HEK293 (cell line): Measurements from ENCODE around the gene ZMPSTE24.
A peak's percentile ranks its signal among the peaks of the same experiment; 100 is the strongest.

Source experiments
- CTCF ChIA-PET: fragments of 350-600 bp; formaldehyde crosslinking; extraction: SDS; loops from one replicate; lab custom pipeline; 2021; ENCODE audit warnings: antibody characterized with exemption; lab: Yijun Ruan, JAX
- POLR2A ChIA-PET: fragments of 300-600 bp; formaldehyde crosslinking; extraction: SDS; loops from one replicate; lab custom pipeline; 2020; ENCODE audit warnings: antibody characterized with exemption, inconsistent platforms; lab: Yijun Ruan, JAX
- H3K27ac ChIP-seq: fragments of 200-500 bp; sonication (Bioruptor generic); 2 replicates; pipeline ENCODE4 v1.5.1; 2014; ENCODE audit warnings: low read depth, low read length, control low read depth, inconsistent platforms; ENCODE audit errors: extremely low read depth
- H3K36me3 ChIP-seq, 2 experiments: fragments of 200-500 bp in 1 of 2; sonication (Bioruptor generic) in 1 of 2; 1 replicate in 1 of 2; 2 replicates in 1 of 2; pipeline ENCODE4 v1.5.1; 2014 to 2017; ENCODE audit warnings: inconsistent platforms in 2 of 2, low read length in 2 of 2; ENCODE audit not compliant: control insufficient read depth in 2 of 2, insufficient read depth in 1 of 2
- H3K4me1 ChIP-seq: fragments of 200-500 bp; sonication (Bioruptor generic); 2 replicates; pipeline ENCODE4 v1.5.1; 2014; ENCODE audit warnings: mild to moderate bottlenecking, low read length, inconsistent platforms; ENCODE audit not compliant: control insufficient read depth, insufficient read depth
- H3K4me3 ChIP-seq: 2 replicates; pipeline ENCODE4 v1.5.1; 2011; ENCODE audit warnings: low read depth, mild to moderate bottlenecking, control low read depth, low read length, moderate library complexity
- H3K9me3 ChIP-seq: fragments of 200-500 bp; sonication (Bioruptor generic); 2 replicates; pipeline ENCODE4 v1.5.1; 2014; ENCODE audit warnings: low read depth, low read length, inconsistent platforms; ENCODE audit not compliant: control insufficient read depth, insufficient read depth
- EGR2 ChIP-seq: fragments of 450-650 bp; formaldehyde crosslinking; IDR thresholded peaks from 2 replicates; pipeline ENCODE4 v1.5.1; 2016; ENCODE audit warnings: low read depth, missing biosample characterization, missing genetic modification characterization
- GFI1B ChIP-seq: fragments of 450-650 bp; formaldehyde crosslinking; IDR thresholded peaks from 2 replicates; pipeline ENCODE4 v1.5.1; 2016; ENCODE audit warnings: missing biosample characterization, missing genetic modification characterization
- KLF16 ChIP-seq: fragments of 450-650 bp; formaldehyde crosslinking; IDR thresholded peaks from 2 replicates; pipeline ENCODE4 v1.5.1; 2017; ENCODE audit warnings: missing biosample characterization, missing genetic modification characterization
- KLF8 ChIP-seq: fragments of 450-650 bp; formaldehyde crosslinking; IDR thresholded peaks from 2 replicates; pipeline ENCODE4 v1.5.1; 2016; ENCODE audit warnings: missing biosample characterization, missing genetic modification characterization
- PRDM10 ChIP-seq: fragments of 450-650 bp; formaldehyde crosslinking; IDR thresholded peaks from 2 replicates; pipeline ENCODE4 v1.5.1; 2016; ENCODE audit warnings: missing biosample characterization, missing genetic modification characterization
- SP7 ChIP-seq: fragments of 450-650 bp; formaldehyde crosslinking; IDR thresholded peaks from 2 replicates; pipeline ENCODE4 v1.5.1; 2016; ENCODE audit warnings: missing biosample characterization, missing genetic modification characterization
- TSHZ1 ChIP-seq: fragments of 450-650 bp; formaldehyde crosslinking; IDR thresholded peaks from 2 replicates; pipeline ENCODE4 v1.5.1; 2016; ENCODE audit warnings: missing biosample characterization, missing genetic modification characterization, borderline replicate concordance
- YY1 ChIP-seq: fragments of 450-650 bp; formaldehyde crosslinking; IDR thresholded peaks from 2 replicates; pipeline ENCODE4 v1.5.1; 2018; ENCODE audit warnings: missing biosample characterization, missing genetic modification characterization
- ZBTB21 ChIP-seq: fragments of 450-650 bp; formaldehyde crosslinking; IDR thresholded peaks from 2 replicates; pipeline ENCODE4 v1.5.1; 2017; ENCODE audit warnings: missing biosample characterization, missing genetic modification characterization
- ZFP37 ChIP-seq: fragments of 450-650 bp; formaldehyde crosslinking; IDR thresholded peaks from 2 replicates; pipeline ENCODE4 v1.5.1; 2016; ENCODE audit warnings: missing biosample characterization, missing genetic modification characterization
- ZNF133 ChIP-seq: fragments of 450-650 bp; formaldehyde crosslinking; IDR thresholded peaks from 2 replicates; pipeline ENCODE4 v1.5.1; 2016; ENCODE audit warnings: missing biosample characterization, missing genetic modification characterization
- ZNF16 ChIP-seq: fragments of 450-650 bp; formaldehyde crosslinking; IDR thresholded peaks from 2 replicates; pipeline ENCODE4 v1.5.1; 2016; ENCODE audit warnings: low read depth, missing biosample characterization, missing genetic modification characterization
- ZNF169 ChIP-seq: fragments of 450-650 bp; formaldehyde crosslinking; IDR thresholded peaks from 2 replicates; pipeline ENCODE4 v1.5.1; 2016; ENCODE audit warnings: missing biosample characterization, missing genetic modification characterization
- ZNF23 ChIP-seq: fragments of 450-650 bp; formaldehyde crosslinking; IDR thresholded peaks from 2 replicates; pipeline ENCODE4 v1.5.1; 2016; ENCODE audit warnings: missing biosample characterization, missing genetic modification characterization, borderline replicate concordance
- ZNF239 ChIP-seq: fragments of 450-650 bp; formaldehyde crosslinking; IDR thresholded peaks from 2 replicates; pipeline ENCODE4 v1.5.1; 2016; ENCODE audit warnings: missing biosample characterization, missing genetic modification characterization
- ZNF391 ChIP-seq: fragments of 450-650 bp; formaldehyde crosslinking; IDR thresholded peaks from 2 replicates; pipeline ENCODE4 v1.5.1; 2016; ENCODE audit warnings: low read depth, missing biosample characterization, missing genetic modification characterization, borderline replicate concordance
- ZNF510 ChIP-seq: fragments of 450-650 bp; formaldehyde crosslinking; IDR thresholded peaks from 2 replicates; pipeline ENCODE4 v1.5.1; 2018; ENCODE audit warnings: mild to moderate bottlenecking, missing genetic modification characterization, missing biosample characterization; ENCODE audit not compliant: insufficient replicate concordance
- ZNF610 ChIP-seq: fragments of 450-650 bp; formaldehyde crosslinking; IDR thresholded peaks from 2 replicates; pipeline ENCODE4 v1.5.1; 2016; ENCODE audit warnings: missing biosample characterization, missing genetic modification characterization, borderline replicate concordance
- ZNF624 ChIP-seq: fragments of 450-650 bp; formaldehyde crosslinking; IDR thresholded peaks from 2 replicates; pipeline ENCODE4 v1.5.1; 2017; ENCODE audit warnings: missing biosample characterization, missing genetic modification characterization
- ZNF768 ChIP-seq: fragments of 450-650 bp; formaldehyde crosslinking; IDR thresholded peaks from 2 replicates; pipeline ENCODE4 v1.5.1; 2018; ENCODE audit warnings: missing biosample characterization, mild to moderate bottlenecking, missing genetic modification characterization
- TF ChIP-seq, protein P1 (sequence below): fragments of 450-650 bp; formaldehyde crosslinking; IDR thresholded peaks from 2 replicates; pipeline ENCODE4; 2016; ENCODE audit warnings: missing biosample characterization, missing genetic modification characterization
- TF ChIP-seq, protein P2 (sequence below): fragments of 450-650 bp; formaldehyde crosslinking; IDR thresholded peaks from 2 replicates; pipeline ENCODE4 v1.5.1; 2017; ENCODE audit warnings: missing biosample characterization, missing genetic modification characterization

Gene ZMPSTE24

DNA sequence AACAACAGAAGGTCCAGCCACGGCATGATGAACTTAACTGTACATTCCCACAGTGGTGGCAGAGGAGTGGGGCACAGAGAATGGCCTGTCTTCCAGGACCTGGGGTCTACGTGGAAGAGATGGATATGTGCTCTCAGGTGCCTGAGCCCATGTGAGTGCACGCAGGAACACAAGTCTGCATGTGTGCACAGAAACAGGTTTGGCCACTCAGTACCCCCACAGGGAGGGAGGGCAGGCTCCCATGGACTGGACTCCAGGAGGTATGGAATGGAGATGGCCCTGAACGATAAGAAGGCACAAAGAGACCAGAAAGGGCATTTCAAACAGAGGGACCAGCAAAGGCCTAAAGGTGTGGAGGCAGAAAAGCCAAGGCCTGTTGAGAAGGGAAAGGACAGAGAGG lies 48.3 kb downstream of the ZMPSTE24 start:
- Histone ChIP-seq H3K27ac (no peak overlapping the region), H3K4me1 (no peaks in the 10 kb centered on the region), H3K4me3 (no peak overlapping the region), H3K9me3 (no peaks in the 10 kb centered on the region), H3K36me3 (no peaks in the 10 kb centered on the region)
- no peak for TF ChIP-seq ZNF768
- TF ChIP-seq ZNF624 = no peak
- TF ChIP-seq SP7 (tag by site-specific recombination) = no peak
- TF ChIP-seq ZNF391 (tag by site-specific recombination) = no peak
- no peak for TF ChIP-seq ZNF133 (tag by site-specific recombination)
- no peak for TF ChIP-seq TSHZ1 (tag by site-specific recombination)
- no peak for TF ChIP-seq ZBTB21 (tag by site-specific recombination)
- TF ChIP-seq ZNF23 (tag by site-specific recombination) = no peak
- TF ChIP-seq ZFP37 = no peak
- TF ChIP-seq EGR2 (tag by site-specific recombination) = no peak
- TF ChIP-seq ZNF239 (tag by site-specific recombination) = no peak
- TF ChIP-seq PRDM10 (tag by site-specific recombination) = no peak
- TF ChIP-seq YY1 (tag by site-specific recombination) = no peak
- ChIA-PET POLR2A (no interaction called here), CTCF (interaction anchor here (1.0 kb wide), 1 partner anchor 153 kb away, joined by 3 read pairs; no protein-coding TSS in a partner anchor)

DNA sequence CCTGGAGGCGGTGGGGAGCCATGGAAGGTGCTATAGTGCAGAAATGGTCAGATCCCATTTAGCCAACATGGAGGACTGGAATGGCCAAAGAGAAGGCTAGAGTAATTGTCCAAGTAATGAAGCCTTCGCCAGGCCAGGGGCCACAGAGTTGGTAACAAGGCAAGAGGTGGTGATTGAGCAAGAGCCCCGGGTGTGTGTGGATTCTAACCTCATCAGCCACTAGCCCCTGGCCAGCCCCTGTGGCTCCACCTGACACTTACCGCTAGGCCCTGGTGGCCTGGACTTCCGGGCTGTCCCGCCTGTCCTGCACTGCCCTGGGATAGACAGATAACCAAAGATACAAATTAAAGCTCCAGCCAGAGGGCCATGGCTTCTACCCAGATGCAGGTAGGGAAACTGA lies 49.1 kb downstream of the ZMPSTE24 start:
- Histone ChIP-seq H3K27ac (no peak overlapping the region), H3K36me3 (no peaks in the 10 kb centered on the region), H3K9me3 (no peaks in the 10 kb centered on the region), H3K4me3 (no peak overlapping the region), H3K4me1 (no peaks in the 10 kb centered on the region)
- peak; percentile 68; the same call in 1 of the 2 replicates for TF ChIP-seq ZNF16 (tag by site-specific recombination)
- no peak for TF ChIP-seq ZNF169 (tag by site-specific recombination)
- ChIA-PET POLR2A (no interaction called here), CTCF (no interaction called here)

DNA sequence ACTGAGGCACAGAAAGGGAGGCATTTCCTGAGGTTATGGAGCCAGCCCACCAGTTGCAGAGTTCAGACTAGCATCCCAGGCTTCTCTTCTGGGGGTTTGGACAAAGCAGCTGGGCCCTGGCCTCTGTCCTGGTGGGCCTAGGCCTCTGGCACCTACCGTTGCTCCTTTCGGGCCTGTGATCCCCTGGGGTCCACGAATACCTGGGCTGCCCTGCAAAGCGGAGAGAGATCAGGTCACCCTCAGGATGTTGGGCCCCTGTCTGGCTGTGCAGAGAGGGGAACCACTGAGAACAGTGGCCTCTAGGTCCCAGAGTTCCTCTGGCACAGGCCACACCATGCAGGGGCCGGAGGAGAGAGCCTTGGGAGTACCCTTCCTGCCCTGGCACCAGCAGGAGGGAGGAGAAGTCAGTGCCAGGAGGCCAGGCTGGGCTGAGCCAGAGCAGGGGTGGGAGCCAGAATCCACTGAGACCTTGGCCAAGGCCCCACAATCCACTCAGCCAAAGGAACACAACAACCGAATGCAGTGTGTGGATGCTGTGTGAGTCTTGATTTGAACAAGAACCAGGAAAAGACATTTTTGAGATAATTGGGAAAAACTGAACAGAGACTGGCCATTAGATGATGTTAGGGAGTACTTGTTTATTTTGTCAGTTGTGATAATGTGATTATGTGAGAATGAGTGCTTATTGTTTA lies 50.1 kb downstream of the ZMPSTE24 start:
- POLR2A ChIA-PET = no interaction called here
- no peaks in the 10 kb centered on the region for H3K36me3 ChIP-seq
- no peaks in the 10 kb centered on the region; the same call in 1 of the 2 replicates for H3K4me1 ChIP-seq
- H3K27ac ChIP-seq = no peak overlapping the region
- H3K9me3 ChIP-seq = no peaks in the 10 kb centered on the region
- CTCF ChIA-PET = no interaction called here
- no peak overlapping the region for H3K4me3 ChIP-seq
- no peak for TF ChIP-seq ZNF510 (tag by site-specific recombination)
- TF ChIP-seq, protein P1, sequence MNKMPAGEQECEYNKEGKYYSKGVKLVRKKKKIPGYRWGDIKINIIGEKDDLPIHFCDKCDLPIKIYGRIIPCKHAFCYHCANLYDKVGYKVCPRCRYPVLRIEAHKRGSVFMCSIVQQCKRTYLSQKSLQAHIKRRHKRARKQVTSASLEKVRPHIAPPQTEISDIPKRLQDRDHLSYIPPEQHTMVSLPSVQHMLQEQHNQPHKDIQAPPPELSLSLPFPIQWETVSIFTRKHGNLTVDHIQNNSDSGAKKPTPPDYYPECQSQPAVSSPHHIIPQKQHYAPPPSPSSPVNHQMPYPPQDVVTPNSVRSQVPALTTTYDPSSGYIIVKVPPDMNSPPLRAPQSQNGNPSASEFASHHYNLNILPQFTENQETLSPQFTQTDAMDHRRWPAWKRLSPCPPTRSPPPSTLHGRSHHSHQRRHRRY (tag by site-specific recombination) = no peak
- no peak for TF ChIP-seq KLF16
- TF ChIP-seq ZNF610 (tag by site-specific recombination) = no peak
- TF ChIP-seq KLF8 (tag by site-specific recombination) = no peak
- TF ChIP-seq GFI1B = no peak
- TF ChIP-seq, protein P2, sequence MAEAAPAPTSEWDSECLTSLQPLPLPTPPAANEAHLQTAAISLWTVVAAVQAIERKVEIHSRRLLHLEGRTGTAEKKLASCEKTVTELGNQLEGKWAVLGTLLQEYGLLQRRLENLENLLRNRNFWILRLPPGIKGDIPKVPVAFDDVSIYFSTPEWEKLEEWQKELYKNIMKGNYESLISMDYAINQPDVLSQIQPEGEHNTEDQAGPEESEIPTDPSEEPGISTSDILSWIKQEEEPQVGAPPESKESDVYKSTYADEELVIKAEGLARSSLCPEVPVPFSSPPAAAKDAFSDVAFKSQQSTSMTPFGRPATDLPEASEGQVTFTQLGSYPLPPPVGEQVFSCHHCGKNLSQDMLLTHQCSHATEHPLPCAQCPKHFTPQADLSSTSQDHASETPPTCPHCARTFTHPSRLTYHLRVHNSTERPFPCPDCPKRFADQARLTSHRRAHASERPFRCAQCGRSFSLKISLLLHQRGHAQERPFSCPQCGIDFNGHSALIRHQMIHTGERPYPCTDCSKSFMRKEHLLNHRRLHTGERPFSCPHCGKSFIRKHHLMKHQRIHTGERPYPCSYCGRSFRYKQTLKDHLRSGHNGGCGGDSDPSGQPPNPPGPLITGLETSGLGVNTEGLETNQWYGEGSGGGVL (tag by site-specific recombination) = no peak
